GM18870 (cell line): ENCODE measurements around the gene GSX2.
"Not testable (repeated sequence)": the region's sequence is repeated elsewhere in the genome, so short reads cannot be mapped to it uniquely, and the experiment has no call there.

Experiments
- ATAC-seq: cut with Tn5 transposase; IDR thresholded peaks from one replicate; pipeline ENCODE4 v1.9.1; 2021; ENCODE audit warnings: moderate library complexity; ENCODE audit not compliant: unreplicated experiment

The GSX2 gene

DNA sequence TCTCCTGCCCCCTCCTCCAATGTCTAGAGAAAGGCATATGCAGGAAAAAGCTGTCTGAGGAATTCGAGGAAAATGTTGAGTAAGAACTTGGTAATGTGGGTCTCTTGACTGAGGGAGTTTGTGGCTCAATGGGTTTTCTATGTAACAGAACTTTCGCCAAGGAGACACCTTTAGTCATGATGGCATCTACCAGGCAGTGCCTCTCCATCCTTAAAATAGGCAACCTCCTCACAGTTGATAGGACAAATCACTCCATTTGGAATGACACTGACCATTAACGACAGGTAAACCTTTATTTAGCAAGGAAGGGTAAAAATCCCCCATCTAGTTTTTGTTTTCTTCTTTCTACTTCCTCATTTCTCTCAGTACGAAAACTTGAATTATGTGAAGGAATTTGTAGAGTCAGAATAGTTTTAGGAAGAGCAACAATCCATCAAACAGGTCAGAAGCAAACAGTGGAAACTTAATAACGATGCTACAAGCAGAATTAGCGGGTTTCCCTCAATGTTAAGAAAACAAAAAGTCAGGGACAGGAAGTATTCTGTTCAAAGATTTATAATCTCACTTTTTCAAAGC is 2.7 kb downstream of the GSX2 start:
- no peak for ATAC-seq

DNA sequence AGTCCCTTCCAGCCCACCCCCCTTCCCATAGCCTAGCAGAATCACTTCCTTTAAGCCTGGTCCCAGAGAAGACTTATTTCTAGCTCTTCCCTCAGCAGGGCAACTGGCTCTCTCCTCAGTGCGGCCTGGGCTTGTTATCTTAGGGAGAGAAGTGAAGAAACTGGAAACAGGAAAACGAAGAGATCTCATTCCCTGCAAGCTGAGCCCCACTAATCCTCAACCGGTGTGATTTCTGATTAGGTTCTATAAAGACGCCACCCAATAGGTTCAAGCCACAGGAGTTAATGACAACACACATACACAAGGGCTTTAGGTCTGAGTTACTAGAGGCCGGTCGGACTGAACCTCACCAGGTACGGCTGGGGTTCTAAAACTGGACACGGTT is 3.2 kb downstream of the GSX2 start:
- ATAC-seq, result no peak

DNA sequence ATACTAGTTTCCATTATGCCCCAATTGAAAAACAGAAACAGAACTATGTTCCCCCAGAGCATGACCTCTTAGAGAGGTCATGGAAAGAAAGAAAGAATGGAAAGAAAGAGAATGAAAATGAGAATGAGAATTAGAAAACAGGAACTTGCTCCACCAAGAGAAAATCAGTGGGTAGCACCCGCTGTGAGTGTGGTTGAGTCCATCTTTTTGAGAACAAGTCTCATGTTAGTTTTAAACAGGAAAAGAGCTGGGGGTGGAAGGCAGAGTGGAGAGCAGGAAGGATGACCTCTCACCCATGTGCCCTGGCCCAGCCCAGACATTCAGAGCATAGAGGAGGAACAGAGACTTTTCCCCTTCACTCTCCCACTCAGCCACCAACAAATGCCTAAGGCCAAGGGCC is 4.9 kb downstream of the GSX2 start:
- ATAC-seq, result no peak

DNA sequence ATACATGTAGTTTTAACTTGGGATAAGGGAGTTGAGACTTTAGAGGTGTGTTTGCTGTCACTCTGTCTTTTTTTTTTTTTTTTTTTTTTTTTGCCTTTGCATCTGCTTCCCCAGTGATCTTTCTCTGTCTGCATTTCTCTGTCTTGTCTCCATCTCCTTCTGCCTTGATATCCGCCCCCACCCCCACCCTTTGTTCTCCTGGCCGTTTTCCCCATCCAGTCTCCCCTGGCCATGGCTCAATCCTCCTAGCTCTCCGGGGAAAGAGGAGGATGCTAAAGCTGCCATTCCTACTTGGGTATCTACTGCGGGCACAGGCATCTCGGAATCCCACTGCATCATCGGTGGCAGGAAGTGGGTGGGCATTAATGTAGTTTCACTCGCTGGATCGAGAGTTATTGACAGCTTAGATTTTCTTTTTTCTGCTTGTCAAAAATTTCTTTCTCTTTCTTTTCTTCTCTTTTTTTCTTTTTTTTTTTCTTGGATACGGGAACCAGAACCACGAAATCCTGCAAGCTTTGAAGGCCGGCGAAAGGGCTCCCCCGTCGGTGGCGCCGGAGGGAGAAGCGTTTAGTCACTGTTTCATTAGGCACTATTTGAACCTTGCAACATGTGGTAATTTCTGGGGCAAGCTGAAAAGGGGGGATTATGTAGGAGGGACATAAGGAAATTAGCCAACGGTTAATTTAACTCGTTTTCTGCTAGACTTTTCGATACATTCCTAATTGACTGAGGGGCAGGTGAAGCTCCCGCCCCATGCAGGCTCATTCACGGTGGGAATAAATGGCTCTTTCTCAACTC is 8.2 kb downstream of the GSX2 start:
- ATAC-seq, result no peak

DNA sequence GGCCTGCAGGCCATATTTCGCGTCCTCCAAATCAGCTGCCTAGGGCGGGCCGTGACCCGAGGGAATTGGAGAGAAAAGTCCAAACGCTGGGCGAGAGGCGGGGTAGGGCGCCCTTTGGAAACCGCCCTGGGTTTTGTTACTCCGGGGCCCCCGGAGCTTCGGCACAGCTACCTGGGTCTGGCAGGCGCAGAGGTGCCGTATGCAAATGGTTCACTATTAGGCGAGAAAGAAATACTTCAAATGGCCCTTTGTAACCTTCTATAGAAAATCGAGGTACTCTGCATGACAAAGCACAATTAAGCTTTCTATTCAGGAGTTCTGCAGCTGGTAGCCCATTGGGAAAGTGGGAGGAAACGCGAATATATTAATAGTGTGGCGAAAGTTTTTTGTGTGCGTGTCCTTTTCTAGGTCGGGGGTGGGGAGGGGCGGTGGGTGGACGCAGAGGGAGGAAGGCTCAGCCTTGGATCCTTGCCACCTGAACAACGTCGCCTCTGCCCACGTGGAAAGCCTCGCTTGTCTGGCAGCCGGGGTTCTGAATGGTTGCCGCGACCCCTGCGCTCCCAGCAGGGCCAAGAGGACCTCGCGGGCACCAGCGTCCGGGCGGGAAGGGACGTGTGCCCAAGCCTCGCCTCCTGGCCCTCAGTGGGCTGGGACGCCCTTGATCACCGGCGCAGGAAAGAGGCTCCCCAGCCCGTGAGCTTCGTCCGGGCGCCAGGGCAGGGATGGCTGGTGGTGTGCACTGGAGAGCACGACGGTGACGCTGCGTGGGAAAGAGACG is 9.5 kb downstream of the GSX2 start:
- no peak for ATAC-seq

DNA sequence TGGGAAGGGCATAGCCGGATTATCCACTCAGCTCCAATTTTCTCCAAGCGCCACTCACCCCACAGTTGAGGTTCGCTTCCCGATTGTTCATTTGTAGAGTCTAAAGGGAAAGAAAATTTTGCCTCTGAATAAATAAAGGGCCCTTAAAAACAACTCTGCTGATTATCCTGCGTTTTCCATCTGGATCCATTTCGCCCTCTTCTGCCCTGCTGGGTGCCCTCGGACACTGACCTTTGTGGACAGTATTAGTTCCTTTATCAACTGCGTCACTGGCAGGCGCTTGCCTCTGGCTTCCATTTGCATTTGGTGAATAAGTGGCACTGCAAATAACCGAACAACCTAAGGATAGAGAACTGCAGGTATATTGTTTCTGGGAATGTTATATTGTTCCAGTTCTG is 10.1 kb downstream of the GSX2 start:
- no peak for ATAC-seq

DNA sequence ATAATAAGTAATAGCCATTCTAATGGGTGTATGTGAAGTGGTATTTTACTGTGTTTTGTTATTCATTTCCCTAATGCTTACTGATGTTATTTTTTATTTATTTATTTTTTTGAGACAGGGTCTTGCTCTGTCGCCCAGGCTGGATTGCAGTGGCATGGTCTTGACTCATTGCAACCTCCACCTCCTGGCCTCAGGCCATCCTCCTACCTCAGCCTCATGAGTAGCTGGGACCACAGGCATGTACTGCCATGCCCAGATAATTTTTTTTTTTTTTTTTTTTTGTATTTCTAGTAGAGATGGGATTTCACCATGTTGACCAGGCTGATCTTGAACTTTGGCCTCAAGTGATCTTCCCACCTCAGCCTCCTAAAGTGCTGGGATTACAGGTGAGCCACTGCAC is 13.2 kb downstream of the GSX2 start:
- not testable (repeated sequence) for ATAC-seq

DNA sequence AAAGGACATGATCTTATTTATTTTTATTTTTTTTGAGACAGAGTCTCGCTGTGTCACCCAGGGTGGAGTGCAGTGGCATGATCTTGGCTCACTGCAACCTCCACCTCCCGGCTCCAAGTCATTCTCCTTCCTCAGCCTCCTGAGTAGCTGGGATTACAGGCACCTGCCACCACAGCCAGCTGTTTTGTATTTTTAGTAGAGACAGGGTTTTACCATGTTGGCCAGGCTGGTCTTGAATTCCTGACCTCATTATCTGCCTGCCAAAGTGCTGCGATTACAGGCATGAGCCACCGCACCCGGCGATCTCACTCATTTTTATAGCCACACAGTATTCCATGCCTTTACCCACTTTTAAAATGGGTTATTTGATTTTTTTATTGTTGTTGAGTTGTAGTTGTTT is 16.3 kb downstream of the GSX2 start:
- ATAC-seq, result not testable (repeated sequence)

DNA sequence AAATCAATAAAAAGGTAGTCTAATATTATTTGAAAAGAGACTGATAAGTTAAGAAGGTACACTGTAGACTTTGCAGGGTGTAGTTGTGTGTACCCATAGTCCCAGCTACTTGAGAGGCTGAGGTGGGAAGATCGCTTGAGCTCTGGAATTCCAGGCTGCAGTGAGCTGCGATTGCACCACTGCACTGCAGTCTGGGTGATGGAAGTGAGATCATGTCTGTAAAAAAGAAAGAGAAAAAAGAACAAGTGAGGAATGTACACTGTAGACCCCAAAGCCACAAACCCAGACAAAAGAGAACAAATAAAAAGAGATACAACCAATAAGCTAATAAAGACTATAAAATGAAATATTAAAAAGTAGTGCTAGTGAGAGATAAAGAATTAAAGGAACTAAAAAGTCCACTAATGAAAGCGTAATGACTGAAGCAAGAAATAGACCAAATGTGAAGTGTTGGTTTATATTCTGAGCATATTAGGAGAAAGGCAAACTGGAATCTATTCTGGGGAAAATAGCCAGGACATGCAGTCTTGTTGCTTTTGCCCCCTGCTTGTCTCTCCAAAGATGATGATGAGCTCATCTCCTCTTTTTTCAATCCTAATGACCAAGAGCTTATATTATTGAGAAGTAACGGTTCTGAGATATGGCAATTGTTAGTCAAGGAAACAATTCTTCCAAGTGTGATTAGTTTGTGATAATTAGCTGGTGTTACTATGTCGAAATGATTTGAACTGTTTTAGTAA is 19.1 kb downstream of the GSX2 start:
- ATAC-seq, result no peak

DNA sequence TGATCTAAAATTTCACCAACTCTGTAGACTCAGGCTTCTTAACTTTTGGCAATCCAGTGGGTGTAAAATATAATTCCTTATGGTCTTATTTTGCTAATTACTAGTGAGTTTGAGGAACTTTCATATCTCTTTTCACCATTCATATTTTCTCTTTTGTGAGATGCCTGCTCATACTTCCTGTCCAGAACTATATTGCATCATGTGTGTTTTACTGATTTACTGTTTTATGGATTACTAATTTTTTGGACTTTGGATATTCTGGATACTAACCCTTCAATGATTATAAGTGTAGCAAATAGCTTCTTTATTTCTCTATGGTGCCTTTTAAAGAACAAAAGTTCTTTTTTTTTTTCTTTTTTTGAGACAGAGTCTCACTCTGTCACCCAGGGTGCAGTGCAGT is 20.6 kb downstream of the GSX2 start:
- ATAC-seq, result no peak

DNA sequence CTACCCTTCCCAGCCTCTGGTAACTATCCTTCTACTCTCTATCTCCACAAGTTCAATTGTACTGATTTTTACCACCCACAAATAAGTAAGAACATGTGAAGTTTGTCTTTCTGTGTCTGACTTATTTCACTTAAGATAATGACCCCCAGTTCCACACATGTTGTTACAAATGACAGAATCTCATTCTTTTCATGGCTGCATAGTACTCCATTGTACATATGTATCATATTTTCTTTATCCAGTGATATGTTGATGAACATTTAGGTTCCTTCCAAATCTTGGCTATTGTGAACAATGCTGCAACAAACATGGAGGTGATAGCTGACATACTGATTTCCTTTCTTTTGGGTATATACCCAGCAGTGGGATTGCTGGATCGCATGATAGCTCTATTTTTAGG is 27.7 kb downstream of the GSX2 start:
- ATAC-seq, result no peak

DNA sequence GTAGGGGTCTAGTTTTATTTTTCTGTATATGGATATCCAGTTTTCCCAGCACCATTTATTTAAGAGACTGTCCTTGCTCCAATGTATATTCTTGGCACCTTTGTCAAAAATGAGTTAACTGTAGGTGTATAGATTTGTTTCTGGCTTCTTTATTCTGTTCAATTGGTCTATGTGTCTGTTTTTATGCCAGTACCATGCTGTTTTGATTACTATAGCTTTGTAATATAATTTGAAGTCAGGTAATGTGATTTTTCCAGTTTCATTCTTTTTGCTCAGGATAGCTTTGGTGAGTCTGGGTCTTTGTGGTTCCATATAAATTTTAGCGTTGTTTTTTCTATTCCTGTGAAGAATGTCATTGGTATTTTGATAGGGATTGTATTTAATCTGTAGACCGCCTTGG is 28.7 kb downstream of the GSX2 start:
- ATAC-seq, result not testable (repeated sequence)

DNA sequence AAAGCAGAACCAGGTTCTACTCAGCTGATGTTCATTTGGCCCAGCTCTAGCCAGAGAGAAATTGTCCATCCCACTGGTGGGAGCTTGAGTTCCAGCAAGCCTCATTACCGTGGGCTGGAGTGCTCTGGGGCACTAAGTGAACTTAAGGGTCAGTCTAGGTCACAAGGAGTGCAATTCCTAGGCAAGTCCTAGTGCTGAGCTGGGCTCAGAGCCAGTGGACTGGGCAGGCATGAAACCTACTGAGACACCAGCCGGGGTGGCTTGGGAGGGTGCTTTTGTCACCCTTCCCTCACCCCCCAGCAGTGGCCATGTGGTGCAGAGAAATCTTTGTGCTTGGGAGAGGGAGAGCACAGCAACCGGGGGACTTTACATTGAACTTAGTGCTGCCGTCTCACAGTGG is 39.4 kb downstream of the GSX2 start:
- ATAC-seq, result no peak

DNA sequence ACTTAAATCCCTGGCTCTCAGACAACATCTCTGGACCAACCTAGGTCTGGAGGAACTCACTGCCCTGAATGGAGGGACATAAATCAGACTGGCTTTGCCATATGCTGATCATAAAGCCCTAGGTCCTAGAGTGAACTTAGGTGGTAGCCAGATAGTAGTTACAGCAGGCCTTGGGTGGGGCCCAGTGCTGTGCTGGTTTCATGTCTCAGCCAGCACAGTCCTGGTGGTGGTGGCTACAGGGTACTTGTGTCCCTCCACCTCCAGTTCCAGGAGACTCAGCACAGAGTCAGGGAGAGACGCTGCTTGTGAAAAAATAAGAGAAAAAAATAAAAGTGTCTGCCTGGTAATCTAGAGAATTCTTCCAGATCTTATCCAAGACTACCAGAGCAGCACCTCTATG is 40.3 kb downstream of the GSX2 start:
- ATAC-seq, result no peak

DNA sequence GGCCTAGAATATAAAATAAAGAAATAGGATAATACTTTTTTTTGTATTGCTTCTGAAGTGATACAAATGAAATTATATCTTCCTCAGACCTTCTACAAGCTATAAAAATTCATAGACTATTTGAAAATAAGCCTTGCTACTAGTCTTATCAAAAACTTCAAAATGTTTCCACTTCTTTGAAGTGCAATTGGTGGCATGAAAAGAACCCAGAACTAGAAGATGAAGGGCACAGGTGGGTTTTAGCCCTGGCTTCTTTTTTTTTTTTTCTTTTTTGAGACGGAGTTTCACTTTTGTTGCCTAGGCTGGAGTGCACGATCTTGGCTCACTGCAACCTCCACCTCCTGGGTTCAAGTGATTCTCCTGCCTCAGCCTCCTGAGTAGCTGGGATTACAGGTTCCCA is 44.2 kb downstream of the GSX2 start:
- no peak for ATAC-seq

DNA sequence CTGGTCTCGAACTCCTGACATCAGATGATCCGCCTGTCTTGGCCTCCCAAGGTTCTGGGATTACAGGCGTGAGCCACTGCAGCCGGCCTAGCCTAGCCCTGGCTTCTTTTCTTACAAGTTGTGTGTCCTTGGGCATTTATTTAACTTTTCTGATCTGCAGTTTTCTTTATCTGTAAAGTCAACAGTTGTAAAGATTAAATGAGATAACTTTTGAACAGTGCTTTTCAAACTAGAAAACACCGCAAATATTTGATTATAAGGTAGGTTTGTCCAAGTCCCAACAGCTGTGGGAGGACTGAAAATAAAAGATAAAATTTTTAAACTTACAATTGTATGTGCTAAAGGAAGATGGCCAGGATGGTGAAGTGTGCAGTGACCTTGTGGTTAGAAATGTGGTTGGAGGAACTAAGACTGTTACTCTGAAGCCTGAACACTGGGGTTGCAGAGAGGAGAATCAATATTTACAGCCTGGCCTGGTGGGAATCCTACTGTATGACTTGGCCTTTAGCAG is 44.8 kb downstream of the GSX2 start:
- no peak for ATAC-seq

DNA sequence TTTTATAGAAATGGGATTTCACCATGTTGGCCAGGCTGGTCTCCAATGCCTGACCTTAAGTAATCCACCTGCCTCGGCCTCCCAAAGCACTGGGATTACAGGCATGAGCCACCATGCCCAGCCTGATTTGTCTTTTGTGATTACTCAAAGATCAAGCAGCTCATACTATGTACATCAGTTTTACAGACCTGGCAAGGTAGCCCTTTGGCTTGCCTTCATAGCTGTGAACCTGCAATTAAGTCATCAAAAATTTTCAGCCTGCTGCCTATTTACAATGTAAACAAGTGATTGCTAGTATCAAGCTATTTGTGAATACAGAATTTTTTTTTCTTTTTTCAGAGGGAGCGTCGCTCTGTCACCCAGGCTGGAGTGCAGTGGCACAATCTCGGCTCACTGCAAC is 46.2 kb downstream of the GSX2 start:
- no peak for ATAC-seq

DNA sequence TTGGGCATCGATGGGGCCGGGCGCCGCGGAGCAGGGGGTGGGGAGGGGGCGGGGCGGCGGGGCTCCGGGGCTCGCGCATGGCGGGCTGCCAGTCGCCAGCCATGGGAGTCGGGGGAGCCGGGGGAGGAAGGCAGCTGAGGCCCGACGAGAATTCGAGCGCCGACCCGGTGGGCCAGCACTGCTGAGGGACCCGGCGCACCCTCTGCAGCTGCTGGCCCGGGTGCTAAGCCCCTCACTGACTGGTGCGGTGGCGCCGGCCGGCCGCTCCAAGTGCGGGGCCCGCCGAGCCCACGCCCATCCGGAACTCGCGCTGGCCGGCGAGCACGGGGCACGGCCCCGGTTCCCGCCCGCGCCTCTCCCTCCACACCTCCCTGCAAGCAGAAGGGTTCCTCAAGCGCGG is 49.4 kb downstream of the GSX2 start:
- no peak for ATAC-seq
